ENCODE results near the gene C1orf159. TPM values are rescaled to one million over a fixed set of nuclear protein-coding genes. Genes with fewer than 3 reads are reported as not detected.

The C1orf159 gene
- total RNA-seq, 1 donor from 2014 or later, result 20.2 TPM

DNA sequence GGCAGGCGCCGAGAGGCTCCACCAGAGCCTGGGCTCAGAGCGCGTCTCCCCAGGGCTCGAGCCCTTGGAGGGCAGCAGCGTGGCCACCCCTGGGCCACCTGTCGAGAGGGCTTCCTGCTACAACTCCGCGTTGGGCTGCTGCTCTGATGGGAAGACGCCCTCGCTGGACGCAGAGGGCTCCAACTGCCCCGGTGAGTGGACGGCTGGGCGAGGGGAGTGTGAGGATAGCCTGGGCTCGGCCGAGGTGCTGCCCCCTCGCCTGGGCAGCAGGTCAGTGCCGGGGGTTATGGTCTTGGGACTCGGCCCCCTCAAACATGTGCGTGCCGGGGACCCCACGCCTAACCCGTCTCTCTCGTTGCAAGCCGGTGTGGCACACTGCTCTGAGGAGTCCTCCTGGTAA lies 69.1 kb downstream of the C1orf159 start:
- no peak for TF ChIP-seq CTCF (conservative IDR thresholded peaks at IDR 0.05; ENCODE audit: low read depth, low read length)
- no peak for DNase-seq (ENCODE audit: low read depth)
- H3K4me3 ChIP-seq (ENCODE audit: low read depth, low read length), result no peak overlapping the region

DNA sequence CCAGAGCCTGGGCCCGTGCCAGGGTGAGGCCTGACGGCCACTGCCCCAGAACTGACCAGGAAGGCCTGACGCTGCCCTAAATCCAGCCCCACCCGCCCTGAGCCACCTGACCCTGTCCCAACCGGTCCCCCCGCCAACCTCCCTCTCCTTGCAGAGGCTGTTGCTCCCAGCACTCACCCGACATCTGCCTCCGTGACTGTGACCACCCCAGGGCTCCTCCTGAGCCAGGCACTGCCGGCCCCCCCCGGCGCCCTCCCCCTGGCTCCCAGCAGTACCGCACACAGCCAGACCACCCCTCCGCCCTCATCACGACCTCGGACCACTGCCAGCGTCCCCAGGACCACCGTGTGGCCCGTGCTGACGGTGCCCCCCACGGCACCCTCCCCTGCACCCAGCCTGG lies 69.6 kb downstream of the C1orf159 start:
- no peak for DNase-seq (ENCODE audit: low read depth)
- TF ChIP-seq CTCF (conservative IDR thresholded peaks at IDR 0.05; ENCODE audit: low read depth, low read length), result no peak

DNA sequence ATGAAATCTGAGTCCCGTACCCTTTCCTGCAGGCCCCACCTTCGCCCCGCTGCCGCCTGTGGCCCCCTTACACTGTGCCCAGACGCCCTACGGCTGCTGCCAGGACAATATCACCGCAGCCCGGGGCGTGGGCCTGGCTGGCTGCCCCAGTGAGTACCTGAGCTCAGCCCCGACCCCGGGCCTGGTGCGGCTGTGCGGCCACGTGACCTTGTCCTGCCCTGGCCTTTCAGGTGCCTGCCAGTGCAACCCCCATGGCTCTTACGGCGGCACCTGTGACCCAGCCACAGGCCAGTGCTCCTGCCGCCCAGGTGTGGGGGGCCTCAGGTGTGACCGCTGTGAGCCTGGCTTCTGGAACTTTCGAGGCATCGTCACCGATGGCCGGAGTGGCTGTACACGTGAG lies 70.8 kb downstream of the C1orf159 start:
- no peak overlapping the region for H3K4me3 ChIP-seq (ENCODE audit: low read depth, low read length)
- no peak for DNase-seq (ENCODE audit: low read depth)
- no peak for TF ChIP-seq CTCF (conservative IDR thresholded peaks at IDR 0.05; ENCODE audit: low read depth, low read length)

More for the DNA sequence above, 69.6 kb downstream of the C1orf159 start:
- no peak overlapping the region for H3K4me3 ChIP-seq (ENCODE audit: low read depth, low read length)

GRCh38 chr1:1044455-1045078 lies 71.3 kb downstream of the C1orf159 start:
- DNase-seq (ENCODE audit: low read depth), result no peak
- no peak overlapping the region for H3K4me3 ChIP-seq (ENCODE audit: low read depth, low read length)
- no peak for TF ChIP-seq CTCF (conservative IDR thresholded peaks at IDR 0.05; ENCODE audit: low read depth, low read length)

DNA sequence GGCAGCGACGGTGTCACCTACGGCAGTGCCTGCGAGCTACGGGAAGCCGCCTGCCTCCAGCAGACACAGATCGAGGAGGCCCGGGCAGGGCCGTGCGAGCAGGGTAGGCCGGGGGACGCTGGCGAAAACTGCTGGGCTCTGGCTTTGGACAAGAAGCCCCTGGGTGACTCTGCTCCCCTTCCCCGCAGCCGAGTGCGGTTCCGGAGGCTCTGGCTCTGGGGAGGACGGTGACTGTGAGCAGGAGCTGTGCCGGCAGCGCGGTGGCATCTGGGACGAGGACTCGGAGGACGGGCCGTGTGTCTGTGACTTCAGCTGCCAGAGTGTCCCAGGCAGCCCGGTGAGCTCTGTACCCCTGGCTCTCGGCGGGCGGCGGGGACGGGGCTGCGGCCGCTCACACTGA lies 72.0 kb downstream of the C1orf159 start:
- no peak for DNase-seq (ENCODE audit: low read depth)
- no peak overlapping the region for H3K4me3 ChIP-seq (ENCODE audit: low read depth, low read length)
- TF ChIP-seq CTCF (conservative IDR thresholded peaks at IDR 0.05; ENCODE audit: low read depth, low read length), result no peak

GRCh38 chr1:1043411-1043810 lies 72.5 kb downstream of the C1orf159 start:
- no peak for DNase-seq (ENCODE audit: low read depth)
- TF ChIP-seq CTCF (conservative IDR thresholded peaks at IDR 0.05; ENCODE audit: low read depth, low read length), result no peak
- H3K4me3 ChIP-seq (ENCODE audit: low read depth, low read length), result no peak overlapping the region

DNA sequence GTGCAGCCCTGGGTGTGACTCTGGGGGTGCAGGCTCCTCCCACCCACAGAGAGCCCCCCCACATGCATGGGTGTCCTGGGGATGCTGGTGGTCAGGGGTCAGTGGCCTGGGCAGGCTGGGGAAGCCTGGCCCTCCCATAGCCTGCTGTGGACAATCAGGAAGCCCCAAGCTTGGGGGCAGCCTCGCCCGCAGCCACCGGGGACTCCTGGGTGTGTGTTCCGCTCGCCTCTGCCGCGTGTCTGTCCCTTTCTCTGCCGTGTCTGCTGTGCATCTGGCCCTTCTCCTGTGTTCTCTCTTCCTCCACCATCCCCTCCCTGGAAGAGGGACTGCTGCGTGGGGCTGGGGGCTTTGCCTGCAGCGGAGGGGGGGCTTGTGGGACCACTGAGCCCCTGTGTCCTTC lies 73.1 kb downstream of the C1orf159 start:
- no peak for TF ChIP-seq CTCF (conservative IDR thresholded peaks at IDR 0.05; ENCODE audit: low read depth, low read length)
- DNase-seq (ENCODE audit: low read depth), result no peak
- H3K4me3 ChIP-seq (ENCODE audit: low read depth, low read length), result no peak overlapping the region
